BE2C (cell line): ENCODE data around the gene ACTR6.
"Not testable (repeated sequence)": the region's sequence is repeated elsewhere in the genome, so short reads cannot be mapped to it uniquely, and the experiment has no call there.

Experiments used
- DNase-seq: peaks from one replicate; pipeline ENCODE4 v3.0.0-alpha.2; 2020
- H3K27me3 ChIP-seq: fragments of 250-450 bp; sonication (Bioruptor Pico); 2 replicates; pipeline ENCODE4 v1.5.1; 2020; ENCODE audit warnings: mild to moderate bottlenecking
- H3K36me3 ChIP-seq: fragments of 250-450 bp; sonication (Bioruptor Pico); 2 replicates; pipeline ENCODE4 v1.5.1; 2020; ENCODE audit warnings: mild to moderate bottlenecking
- H3K4me1 ChIP-seq: fragments of 250-450 bp; sonication (Bioruptor Pico); 2 replicates; pipeline ENCODE4 v1.5.1; 2020
- H3K4me3 ChIP-seq: 2 replicates; pipeline ENCODE4 v1.5.1; 2011; ENCODE audit warnings: low read depth, low read length
- H3K9me3 ChIP-seq: fragments of 250-450 bp; sonication (Bioruptor Pico); 2 replicates; pipeline ENCODE4 v1.5.1; 2020
- TF ChIP-seq, protein P1 (sequence below): IDR thresholded peaks from 2 replicates; pipeline ENCODE4 v1.5.1; 2012; ENCODE audit warnings: mild to moderate bottlenecking, low read depth, low read length

Gene ACTR6

DNA sequence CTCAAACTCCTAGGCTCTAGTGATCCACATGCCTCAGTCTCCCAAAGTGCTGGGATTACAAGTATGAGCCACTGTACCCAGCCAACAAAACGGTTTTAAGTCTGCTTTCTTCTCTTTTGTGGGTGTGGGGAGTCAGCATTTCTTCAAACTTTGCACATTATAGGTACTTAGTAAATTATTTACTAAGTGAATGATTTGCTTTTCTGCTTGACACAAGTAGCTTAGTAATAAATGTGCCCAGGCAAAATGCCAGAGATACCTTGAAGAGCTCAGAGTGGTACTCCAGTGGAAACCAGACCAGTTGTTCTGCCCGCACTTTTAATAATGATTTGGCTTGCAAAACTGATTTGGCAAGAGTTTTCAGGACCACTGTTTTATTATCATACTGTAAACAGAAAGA lies 51.3 kb downstream of the ACTR6 start:
- H3K4me1 ChIP-seq = no peaks in the 10 kb centered on the region
- H3K4me3 ChIP-seq = no peak overlapping the region
- TF ChIP-seq, protein P1, sequence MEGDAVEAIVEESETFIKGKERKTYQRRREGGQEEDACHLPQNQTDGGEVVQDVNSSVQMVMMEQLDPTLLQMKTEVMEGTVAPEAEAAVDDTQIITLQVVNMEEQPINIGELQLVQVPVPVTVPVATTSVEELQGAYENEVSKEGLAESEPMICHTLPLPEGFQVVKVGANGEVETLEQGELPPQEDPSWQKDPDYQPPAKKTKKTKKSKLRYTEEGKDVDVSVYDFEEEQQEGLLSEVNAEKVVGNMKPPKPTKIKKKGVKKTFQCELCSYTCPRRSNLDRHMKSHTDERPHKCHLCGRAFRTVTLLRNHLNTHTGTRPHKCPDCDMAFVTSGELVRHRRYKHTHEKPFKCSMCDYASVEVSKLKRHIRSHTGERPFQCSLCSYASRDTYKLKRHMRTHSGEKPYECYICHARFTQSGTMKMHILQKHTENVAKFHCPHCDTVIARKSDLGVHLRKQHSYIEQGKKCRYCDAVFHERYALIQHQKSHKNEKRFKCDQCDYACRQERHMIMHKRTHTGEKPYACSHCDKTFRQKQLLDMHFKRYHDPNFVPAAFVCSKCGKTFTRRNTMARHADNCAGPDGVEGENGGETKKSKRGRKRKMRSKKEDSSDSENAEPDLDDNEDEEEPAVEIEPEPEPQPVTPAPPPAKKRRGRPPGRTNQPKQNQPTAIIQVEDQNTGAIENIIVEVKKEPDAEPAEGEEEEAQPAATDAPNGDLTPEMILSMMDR = no peak
- H3K9me3 ChIP-seq = no peaks in the 10 kb centered on the region
- H3K27me3 ChIP-seq = no peaks in the 10 kb centered on the region
- no peak for DNase-seq
- H3K36me3 ChIP-seq = no peaks in the 10 kb centered on the region

DNA sequence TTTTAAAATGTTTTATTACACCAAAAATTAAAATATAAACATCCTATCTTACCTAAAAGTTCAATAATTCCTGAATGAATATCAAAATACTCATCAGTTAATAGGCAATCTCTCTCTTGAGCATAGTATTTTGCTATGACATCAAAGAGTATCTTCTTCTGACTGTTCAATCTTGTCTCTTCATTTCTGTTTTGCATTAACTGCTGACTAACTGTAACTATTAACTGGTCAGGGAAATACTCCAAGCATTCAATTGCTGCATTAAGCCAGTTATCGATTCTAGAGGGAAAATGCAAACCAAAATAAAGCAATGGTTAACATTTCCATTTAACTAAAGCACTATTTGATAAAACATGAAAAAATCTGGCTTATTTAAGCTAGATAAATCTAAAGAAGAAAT lies 52.8 kb downstream of the ACTR6 start:
- DNase-seq = no peak
- H3K27me3 ChIP-seq = no peaks in the 10 kb centered on the region
- no peaks in the 10 kb centered on the region for H3K36me3 ChIP-seq
- TF ChIP-seq, protein P1 = no peak
- H3K9me3 ChIP-seq = no peaks in the 10 kb centered on the region
- H3K4me1 ChIP-seq = no peaks in the 10 kb centered on the region
- H3K4me3 ChIP-seq = no peak overlapping the region

DNA sequence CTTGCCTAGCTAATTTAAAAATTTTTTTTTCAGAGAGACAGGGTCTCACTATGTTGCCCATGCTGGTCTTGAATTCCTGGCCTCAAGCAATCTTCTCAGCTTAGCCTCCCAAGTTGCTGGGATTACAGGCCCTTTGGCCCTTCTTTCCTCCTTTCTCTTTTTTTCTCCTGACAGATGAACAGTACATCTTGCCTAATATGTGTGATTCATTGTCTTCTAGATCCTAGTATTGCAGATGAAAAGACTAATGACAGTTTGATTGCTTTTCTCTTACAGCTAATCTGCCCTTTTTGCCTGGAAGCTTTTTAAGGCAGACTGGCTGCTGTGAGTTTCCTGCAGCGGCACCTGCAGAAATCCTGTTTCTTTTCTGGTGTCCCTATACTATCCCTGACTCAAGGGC lies 54.3 kb downstream of the ACTR6 start:
- H3K27me3 ChIP-seq = no peaks in the 10 kb centered on the region
- no peaks in the 10 kb centered on the region for H3K9me3 ChIP-seq
- TF ChIP-seq, protein P1 = no peak
- H3K4me3 ChIP-seq = no peak overlapping the region
- no peaks in the 10 kb centered on the region for H3K36me3 ChIP-seq
- no peak for DNase-seq
- H3K4me1 ChIP-seq = no peaks in the 10 kb centered on the region

DNA sequence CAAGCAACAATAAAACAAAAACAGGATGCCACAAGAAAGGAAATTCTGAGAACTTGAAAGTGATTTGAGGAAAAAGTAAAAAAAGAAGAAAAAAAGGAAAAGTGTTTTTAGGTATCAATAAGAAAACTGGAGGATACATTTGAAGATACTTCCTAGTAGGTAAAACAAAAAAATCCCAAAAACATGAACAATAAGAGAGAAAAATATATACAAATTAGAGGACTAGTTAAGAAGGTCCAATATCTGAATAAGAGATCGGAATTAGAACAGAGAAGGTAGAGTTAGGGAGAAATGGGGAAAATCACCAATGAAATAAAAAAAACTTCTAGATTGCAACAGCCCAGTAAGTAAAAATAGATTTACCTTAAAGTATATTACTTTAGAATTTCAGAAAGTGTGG lies 57.5 kb downstream of the ACTR6 start:
- H3K27me3 ChIP-seq = no peaks in the 10 kb centered on the region
- TF ChIP-seq, protein P1 = no peak
- no peaks in the 10 kb centered on the region for H3K9me3 ChIP-seq
- no peaks in the 10 kb centered on the region for H3K36me3 ChIP-seq
- no peak for DNase-seq
- no peaks in the 10 kb centered on the region for H3K4me1 ChIP-seq
- no peak overlapping the region for H3K4me3 ChIP-seq

DNA sequence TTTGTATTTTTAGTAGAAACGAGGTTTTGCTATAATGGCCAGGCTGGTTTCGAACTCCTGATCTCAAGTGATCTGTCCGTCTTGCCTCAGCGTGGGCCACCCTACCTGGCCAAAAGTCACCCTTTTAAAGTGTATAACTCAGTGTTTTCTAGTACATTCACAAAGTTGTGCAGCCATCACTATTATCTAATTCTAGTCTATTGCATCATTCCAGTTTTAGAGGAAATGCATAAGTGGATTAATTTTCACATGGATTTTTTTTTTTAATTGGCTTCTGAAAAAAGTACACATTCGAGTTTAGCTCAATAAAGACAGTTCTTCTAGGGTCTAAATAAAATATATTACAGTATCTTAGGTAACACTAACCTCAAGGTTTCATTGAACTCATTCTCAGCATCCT lies 62.5 kb downstream of the ACTR6 start:
- DNase-seq = no peak
- no peak overlapping the region for H3K4me3 ChIP-seq
- H3K4me1 ChIP-seq = no peaks in the 10 kb centered on the region

DNA sequence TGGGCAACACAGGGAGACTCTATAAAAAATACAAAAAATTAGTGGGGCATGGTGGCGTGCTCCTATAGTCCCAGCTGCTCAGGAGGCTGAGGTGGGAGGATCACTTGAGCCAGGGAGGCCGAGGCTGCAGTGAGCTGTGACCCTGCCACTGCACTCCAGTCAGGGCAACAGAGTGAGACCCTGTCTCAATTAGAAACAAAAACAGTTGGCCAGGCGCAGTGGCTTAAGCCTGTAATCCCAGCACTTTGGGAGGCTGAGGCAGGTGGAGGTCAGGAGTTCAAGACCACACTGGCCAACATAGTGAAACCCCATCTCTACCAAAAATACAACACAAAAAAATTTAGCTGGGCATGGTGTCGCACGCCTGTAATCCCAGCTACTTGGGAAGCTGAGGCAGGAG lies 64.5 kb downstream of the ACTR6 start:
- not testable (repeated sequence) for H3K36me3 ChIP-seq, H3K4me3 ChIP-seq, DNase-seq, H3K4me1 ChIP-seq, H3K9me3 ChIP-seq, H3K27me3 ChIP-seq

More for the DNA sequence above, 62.5 kb downstream of the ACTR6 start:
- Histone ChIP-seq H3K9me3 (no peaks in the 10 kb centered on the region), H3K27me3 (no peaks in the 10 kb centered on the region), H3K36me3 (no peaks in the 10 kb centered on the region)
- TF ChIP-seq, protein P1 = no peak
